Mesendoderm (in vitro differentiated cells): Measurements from ENCODE around the gene FGF11.
A peak's percentile ranks its signal among the peaks of the same experiment; 100 is the strongest.

ENCODE experiments used
- DNase-seq: peaks from one replicate; pipeline ENCODE4 v3.0.0; 2013
- H2AK5ac ChIP-seq: 2 replicates; pipeline ENCODE4 v1.6.1; 2013; ENCODE audit warnings: low read length, inconsistent platforms
- H2BK120ac ChIP-seq: 2 replicates; pipeline ENCODE4 v1.6.1; 2013; ENCODE audit warnings: low read depth, mild to moderate bottlenecking, low read length, moderate library complexity, mixed read lengths
- H2BK15ac ChIP-seq: replicated peaks from 2 replicates; pipeline ENCODE4 v1.6.1; 2013; ENCODE audit warnings: low read depth, mild to moderate bottlenecking, moderate library complexity
- H2BK5ac ChIP-seq: 2 replicates; pipeline ENCODE4 v1.6.1; 2013; ENCODE audit warnings: low read length, inconsistent platforms
- H3K18ac ChIP-seq: 2 replicates; pipeline ENCODE4 v1.6.1; 2013; ENCODE audit warnings: mild to moderate bottlenecking, low read length, mixed read lengths
- H3K23ac ChIP-seq: one replicate; pipeline ENCODE4 v1.6.1; 2013; ENCODE audit warnings: low read length
- H3K27ac ChIP-seq: 2 replicates; pipeline ENCODE4 v1.5.1; 2013; ENCODE audit warnings: low read depth, mild to moderate bottlenecking, inconsistent platforms, low read length, moderate library complexity
- H3K27me3 ChIP-seq: 2 replicates; pipeline ENCODE4 v1.6.1; 2013; ENCODE audit warnings: low read length, control low read depth, mild to moderate bottlenecking, inconsistent platforms; ENCODE audit not compliant: insufficient read depth, poor library complexity
- H3K36me3 ChIP-seq: 2 replicates; pipeline ENCODE4 v1.6.1; 2013; ENCODE audit warnings: low read length, inconsistent platforms; ENCODE audit not compliant: control insufficient read depth, insufficient read depth
- H3K4ac ChIP-seq: one replicate; pipeline ENCODE4 v1.6.1; 2013; ENCODE audit warnings: low read depth, mild to moderate bottlenecking, low read length, moderate library complexity
- H3K4me1 ChIP-seq: 2 replicates; pipeline ENCODE4 v1.6.1; 2013; ENCODE audit warnings: low read depth, low read length, inconsistent platforms; ENCODE audit not compliant: control insufficient read depth
- H3K4me2 ChIP-seq: 2 replicates; pipeline ENCODE4 v1.6.1; 2013; ENCODE audit warnings: low read length
- H3K4me3 ChIP-seq: 2 replicates; pipeline ENCODE4 v1.5.1; 2013; ENCODE audit warnings: mild to moderate bottlenecking, low read length
- H3K56ac ChIP-seq: one replicate; pipeline ENCODE4 v1.6.1; 2013; ENCODE audit warnings: low read length
- H3K79me1 ChIP-seq: 2 replicates; pipeline ENCODE4 v1.6.1; 2013; ENCODE audit warnings: low read length, inconsistent platforms
- H3K79me2 ChIP-seq: 2 replicates; pipeline ENCODE4 v1.6.1; 2013; ENCODE audit warnings: mild to moderate bottlenecking, low read length; ENCODE audit not compliant: control insufficient read depth, insufficient read depth
- H3K9ac ChIP-seq: 2 replicates; pipeline ENCODE4 v1.6.1; 2013; ENCODE audit warnings: low read length, inconsistent platforms
- H4K5ac ChIP-seq: one replicate; pipeline ENCODE4 v1.6.1; 2013; ENCODE audit warnings: low read length
- H4K8ac ChIP-seq: one replicate; pipeline ENCODE4 v1.6.1; 2013; ENCODE audit warnings: low read depth, mild to moderate bottlenecking, control low read depth, low read length, moderate library complexity
- WGBS: extraction: QIAGEN DNeasy Blood & Tissue Kit; methylation state at CpG from one replicate; pipeline ENCODE4 v1.1.7; 2013; ENCODE audit warnings: low lambda C conversion rate, missing lambda C conversion rate; ENCODE audit not compliant: insufficient coverage; ENCODE audit errors: extremely low coverage; 5-methylcytosine and 5-hydroxymethylcytosine counted together

Gene FGF11

GRCh38 chr17:7483255-7484066 lies 44.1 kb downstream of the FGF11 start:
- Histone ChIP-seq H3K4ac (peak overlapping the region; percentile 99), H2BK120ac (peak overlapping the region; percentile 86), H3K9ac (peak overlapping the region; percentile 94), H4K5ac (peak overlapping the region; percentile 26), H3K4me1 (peaks cover 4% of the 10 kb centered on the region), H3K23ac (peak overlapping the region; percentile 75), H3K4me2 (peak overlapping the region; percentile 90), H3K79me1 (peaks cover 7% of the 10 kb centered on the region), H3K27me3 (no peaks in the 10 kb centered on the region), H2AK5ac (no peak overlapping the region), H3K27ac (peak overlapping the region; percentile 97), H3K36me3 (no peaks in the 10 kb centered on the region), H2BK5ac (peak overlapping the region; percentile 93), H3K18ac (peak overlapping the region; percentile 95), H3K4me3 (peak overlapping the region; percentile 58), H3K79me2 (peaks cover 34% of the 10 kb centered on the region), H3K56ac (peak overlapping the region; percentile 97), H2BK15ac (peak overlapping the region; percentile 85), H4K8ac (peak overlapping the region; percentile 87)
- no CpG with 5 or more reads among the region's 38 CpGs for WGBS
- peak; percentile 97 for DNase-seq

DNA sequence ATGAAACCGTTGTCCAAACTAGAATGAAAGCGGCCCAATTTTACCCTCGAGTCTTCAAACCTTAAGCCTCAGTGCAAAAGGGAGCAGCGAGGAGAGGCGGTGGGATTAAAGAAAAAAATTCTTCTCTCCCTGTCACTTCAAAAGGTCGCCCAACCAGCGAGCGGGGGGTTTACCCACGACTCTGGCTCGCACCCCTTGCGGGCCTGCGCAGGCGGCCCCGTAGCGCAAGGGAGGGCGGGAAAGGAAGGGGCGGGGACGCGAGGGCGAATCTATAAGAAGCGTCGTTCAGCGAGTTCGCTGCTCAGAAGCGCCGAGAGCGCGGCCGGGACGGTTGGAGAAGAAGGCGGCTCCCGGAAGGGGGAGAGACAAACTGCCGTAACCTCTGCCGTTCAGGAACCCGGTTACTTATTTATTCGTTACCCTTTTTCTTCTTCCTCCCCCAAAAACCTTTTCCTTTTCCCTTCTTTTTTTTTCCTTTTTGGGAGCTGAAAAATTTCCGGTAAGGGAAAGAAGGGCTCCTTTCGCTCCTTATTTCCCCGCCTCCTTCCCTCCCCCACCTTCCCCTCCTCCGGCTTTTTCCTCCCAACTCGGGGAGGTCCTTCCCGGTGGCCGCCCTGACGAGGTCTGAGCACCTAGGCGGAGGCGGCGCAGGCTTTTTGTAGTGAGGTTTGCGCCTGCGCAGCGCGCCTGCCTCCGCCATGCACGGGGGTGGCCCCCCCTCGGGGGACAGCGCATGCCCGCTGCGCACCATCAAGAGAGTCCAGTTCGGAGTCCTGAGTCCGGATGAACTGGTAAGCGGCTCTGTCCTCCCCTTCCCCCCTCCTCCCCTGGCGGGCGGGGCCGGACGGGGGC lies 45.0 kb downstream of the FGF11 start, which contains the start of gene POLR2A:
POLR2A (plus strand) TSS at position 300 of the 852 bp plus-strand sequence.
- Histone ChIP-seq H2BK5ac (peak within 1 kb of the TSS; percentile 93), H3K4ac (peak within 1 kb of the TSS; percentile 99), H3K79me2 (peaks cover 38% of the 10 kb centered on the region), H3K27ac (peak within 1 kb of the TSS; percentile 97), H3K9ac (peak within 1 kb of the TSS; percentile 94), H3K79me1 (peaks cover 5% of the 10 kb centered on the region), H3K23ac (peak within 1 kb of the TSS; percentile 75), H3K18ac (peak within 1 kb of the TSS; percentile 95), H3K56ac (peak within 1 kb of the TSS; percentile 97), H3K36me3 (no peaks in the 10 kb centered on the region), H3K4me2 (peak within 1 kb of the TSS; percentile 90), H3K4me3 (peak within 1 kb of the TSS; percentile 96), H2AK5ac (peak within 1 kb of the TSS; percentile 85), H2BK15ac (peak within 1 kb of the TSS; percentile 85), H2BK120ac (peak within 1 kb of the TSS; percentile 86), H3K4me1 (peaks cover 2% of the 10 kb centered on the region), H4K8ac (peak within 1 kb of the TSS; percentile 87), H4K5ac (peak within 1 kb of the TSS; percentile 26), H3K27me3 (no peaks in the 10 kb centered on the region)
- no CpG with 5 or more reads among the region's 64 CpGs for WGBS
- DNase-seq, result peak; percentile 98

DNA sequence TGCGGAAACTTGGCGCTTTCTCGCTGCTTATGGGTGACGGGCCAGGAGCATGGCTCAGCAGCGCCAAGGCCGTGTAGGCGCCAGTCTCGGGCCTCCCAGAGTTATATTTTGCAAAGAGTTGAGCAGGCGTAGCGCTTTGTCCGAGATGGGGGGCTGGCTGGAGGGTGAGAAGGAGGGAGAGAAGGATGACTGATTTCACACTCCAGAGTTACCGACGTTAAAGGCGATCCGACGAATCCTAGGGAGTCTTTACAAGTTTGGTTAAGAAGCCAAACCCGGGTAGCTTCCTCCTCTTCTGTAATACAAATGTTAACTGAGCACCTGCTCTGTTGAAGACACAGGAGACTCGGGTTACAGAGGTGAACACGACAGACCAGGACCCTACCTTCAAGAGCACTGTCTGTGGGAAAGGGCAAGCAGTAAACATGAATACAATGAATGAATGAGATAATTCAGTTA lies 45.6 kb downstream of the FGF11 start:
- Histone ChIP-seq H2BK15ac (no peak overlapping the region), H3K36me3 (no peaks in the 10 kb centered on the region), H3K23ac (no peak overlapping the region), H3K9ac (peak overlapping the region; percentile 91), H3K18ac (peak overlapping the region; percentile 29), H3K4me3 (peak overlapping the region; percentile 96), H3K27ac (peak overlapping the region; percentile 65), H2AK5ac (peak overlapping the region; percentile 85), H3K4me2 (peak overlapping the region; percentile 53), H4K8ac (no peak overlapping the region), H3K56ac (peak overlapping the region; percentile 92), H2BK5ac (peak overlapping the region; percentile 54), H3K4ac (no peak overlapping the region), H3K4me1 (peaks cover 2% of the 10 kb centered on the region), H4K5ac (no peak overlapping the region), H3K79me2 (peaks cover 44% of the 10 kb centered on the region), H3K79me1 (peaks cover 5% of the 10 kb centered on the region), H3K27me3 (no peaks in the 10 kb centered on the region), H2BK120ac (no peak overlapping the region)
- DNase-seq, result peak; percentile 70
- WGBS, result no CpG with 5 or more reads among the region's 19 CpGs

DNA sequence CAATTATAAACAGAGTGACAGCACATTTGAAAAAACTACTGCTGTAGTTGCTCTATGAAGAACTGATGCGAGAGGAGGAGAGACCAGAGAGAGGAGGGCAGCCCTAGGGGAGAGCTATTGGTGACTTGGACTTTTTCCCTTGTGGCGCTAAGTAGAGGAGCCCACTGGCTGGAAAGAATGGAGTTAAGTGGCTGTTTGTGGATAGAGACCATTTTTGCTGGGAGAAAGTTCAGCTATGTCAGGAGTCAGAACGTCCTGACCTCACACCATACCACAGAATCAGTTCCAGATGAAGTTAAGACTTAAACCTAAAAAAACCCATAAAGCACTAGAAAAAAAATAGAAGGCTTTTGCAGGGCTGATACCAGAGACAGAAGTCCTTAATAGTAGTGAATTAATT lies 46.9 kb downstream of the FGF11 start:
- Histone ChIP-seq H3K4me2 (peak overlapping the region; percentile 54), H3K56ac (peak overlapping the region; percentile 44), H2BK15ac (no peak overlapping the region), H3K18ac (no peak overlapping the region), H3K4ac (no peak overlapping the region), H2AK5ac (no peak overlapping the region), H3K9ac (peak overlapping the region; percentile 50), H3K79me2 (peaks cover 56% of the 10 kb centered on the region), H3K36me3 (peaks cover 1% of the 10 kb centered on the region), H2BK120ac (no peak overlapping the region), H3K23ac (no peak overlapping the region), H3K27me3 (no peaks in the 10 kb centered on the region), H3K79me1 (peaks cover 9% of the 10 kb centered on the region), H3K27ac (no peak overlapping the region), H4K5ac (no peak overlapping the region), H4K8ac (no peak overlapping the region), H3K4me1 (peaks cover 2% of the 10 kb centered on the region), H2BK5ac (no peak overlapping the region), H3K4me3 (no peak overlapping the region)
- no peak for DNase-seq
- no CpG with 5 or more reads among the region's 3 CpGs for WGBS

GRCh38 chr17:7490144-7490543 lies 50.8 kb downstream of the FGF11 start:
- Histone ChIP-seq H3K79me2 (peaks cover 86% of the 10 kb centered on the region), H2BK15ac (no peak overlapping the region), H4K8ac (no peak overlapping the region), H2AK5ac (no peak overlapping the region), H3K4me1 (peaks cover 2% of the 10 kb centered on the region), H3K23ac (no peak overlapping the region), H3K56ac (no peak overlapping the region), H3K18ac (no peak overlapping the region), H3K36me3 (peaks cover 3% of the 10 kb centered on the region), H3K4me2 (no peak overlapping the region), H3K4ac (no peak overlapping the region), H4K5ac (no peak overlapping the region), H2BK5ac (no peak overlapping the region), H3K4me3 (no peak overlapping the region), H3K79me1 (peaks cover 24% of the 10 kb centered on the region), H3K27ac (no peak overlapping the region), H2BK120ac (no peak overlapping the region), H3K27me3 (no peaks in the 10 kb centered on the region), H3K9ac (no peak overlapping the region)
- no peak for DNase-seq
- 100% methylated on average over 2 of the region's 8 CpGs for WGBS
